Left lung (tissue), 10 donors: ENCODE results near the gene TMEM132E. TPM values are rescaled to one million over a fixed set of nuclear protein-coding genes. Genes with fewer than 3 reads are reported as not detected.
A peak's percentile ranks its signal among the peaks of the same experiment; 100 is the strongest.

Experiments
- ATAC-seq: fragments of 200-7000 bp; cut with Tn5 transposase; one replicate; pipeline ENCODE4 v1.9.1; 2020; ENCODE audit warnings: moderate library complexity
- DNase-seq, 4 donors: peaks; one replicate each; pipeline ENCODE4 v3.0.0-alpha.2; 2013 to 2020
- H3K27ac ChIP-seq, 2 donors: fragments of 200-600 bp; sonication (generic) in 1 of 2; one replicate each; pipeline versions ENCODE4 v1.5.0 to v1.8.0; 2020 to 2021
- H3K27me3 ChIP-seq, 2 donors: fragments of 200-600 bp; sonication (generic) in 1 of 2; one replicate each; pipeline versions ENCODE4 v1.5.0 to v1.8.0; 2020 to 2021
- H3K36me3 ChIP-seq, 2 donors: fragments of 200-600 bp; sonication (generic) in 1 of 2; one replicate each; pipeline versions ENCODE4 v1.5.0 to v1.8.0; 2020 to 2021
- H3K4me1 ChIP-seq, 2 donors: fragments of 200-600 bp; one replicate each; pipeline ENCODE4 v1.8.0; 2021
- H3K4me3 ChIP-seq, 2 donors: fragments of 200-600 bp; sonication (generic) in 1 of 2; one replicate each; pipeline versions ENCODE4 v1.5.0 to v1.8.0; 2020 to 2021; ENCODE audit warnings: mild to moderate bottlenecking in 1 of 2
- H3K9me3 ChIP-seq, 2 donors: fragments of 200-600 bp; sonication (generic) in 1 of 2; one replicate each; pipeline versions ENCODE4 v1.5.0 to v1.8.0; 2020 to 2021
- CTCF ChIP-seq, 2 donors: fragments of 200-600 bp; sonication (generic) in 1 of 2; IDR thresholded peaks; one replicate each; pipeline versions ENCODE4 v1.5.0 to v1.8.0; 2021; ENCODE audit warnings: antibody characterized with exemption in 2 of 2
- intact Hi-C, 2 donors: fragments of 100-400 bp; cut with DNase I; formaldehyde crosslinking; loops; one replicate each; pipeline versions ENCODE4 v1.11.2 to v1.14.2; 2022
- polyA plus RNA-seq, 6 donors: library from polyadenylated mRNA; unstranded; fragments of 120-200 nt; gene quantifications; one replicate each; pipeline ENCODE4 v1.2.1, GENCODE V29; 2013; ENCODE audit not compliant: insufficient read length in 6 of 6
- total RNA-seq, 2 donors: library from RNA; stranded (reverse); fragmentation: NEBNext Ultra II Directional; extraction: Animal tissue kit (Norgen Biotek cat#: 25700); gene quantifications; one replicate each; pipeline ENCODE4 v1.2.1, GENCODE V29; 2021
- donor health status: DM: no; HTN: yes; CAD: no.
- donor health status: DM: no; HTN: no; CAD: no.

Gene TMEM132E
- total and polyA plus RNA-seq, 8 donors: 0.08 to 0.32 (median 0.14) TPM

- no peak for TF ChIP-seq CTCF (IDR thresholded peaks at IDR 0.05)
- no peaks in the 10 kb centered on the region for H3K4me1 ChIP-seq
- H3K9me3 ChIP-seq: no peaks in the 10 kb centered on the region
- peaks cover 2 to 90% of the 10 kb centered on the region in 2 donors for H3K27me3 ChIP-seq
- DNase-seq: peak in 1 of 4 donors; percentile 21
- H3K4me3 ChIP-seq: no peak overlapping the region
- ATAC-seq: no peak
- intact Hi-C loops: loop anchor here in 1 of 2 donors (10.0 kb wide), 1 partner anchor 79 kb away; no protein-coding TSS in a partner anchor
- no peak overlapping the region for H3K27ac ChIP-seq
- H3K36me3 ChIP-seq: no peaks in the 10 kb centered on the region
Measured at GRCh38 chr17:34613064-34614019, 34.0 kb downstream of the TMEM132E start.

- Histone ChIP-seq H3K36me3 (no peaks in the 10 kb centered on the region), H3K4me1 (no peaks in the 10 kb centered on the region), H3K4me3 (no peak overlapping the region), H3K27ac (no peak overlapping the region), H3K9me3 (no peaks in the 10 kb centered on the region), H3K27me3 (peaks cover 0 to 90% of the 10 kb centered on the region in 2 donors)
- DNase-seq: no peak
- no peak for ATAC-seq
- intact Hi-C loops: loop anchor here in 1 of 2 donors (10.0 kb wide), 1 partner anchor 80 kb away; no protein-coding TSS in a partner anchor
- TF ChIP-seq CTCF (IDR thresholded peaks at IDR 0.05): no peak
Measured at GRCh38 chr17:34614698-34615097, 35.3 kb downstream of the TMEM132E start.

- TF ChIP-seq CTCF (IDR thresholded peaks at IDR 0.05): no peak
- Histone ChIP-seq H3K4me1 (no peaks in the 10 kb centered on the region), H3K27ac (no peak overlapping the region), H3K27me3 (peaks cover 0 to 90% of the 10 kb centered on the region in 2 donors), H3K9me3 (no peaks in the 10 kb centered on the region), H3K36me3 (no peaks in the 10 kb centered on the region), H3K4me3 (no peak overlapping the region)
- no peak for ATAC-seq
- intact Hi-C loops: loop anchor here in 1 of 2 donors (10.0 kb wide), 1 partner anchor 81 kb away; no protein-coding TSS in a partner anchor
- DNase-seq: no peak
Measured at GRCh38 chr17:34615326-34615725, 35.9 kb downstream of the TMEM132E start.

GRCh38 chr17:34616148-34616547 lies 36.8 kb downstream of the TMEM132E start:
- Histone ChIP-seq H3K27me3 (peaks cover 0 to 89% of the 10 kb centered on the region in 2 donors), H3K9me3 (no peaks in the 10 kb centered on the region), H3K27ac (no peak overlapping the region), H3K4me1 (no peaks in the 10 kb centered on the region), H3K36me3 (no peaks in the 10 kb centered on the region), H3K4me3 (no peak overlapping the region)
- DNase-seq: peak in 1 of 4 donors; percentile 16
- ATAC-seq: no peak
- no peak for TF ChIP-seq CTCF (IDR thresholded peaks at IDR 0.05)
- intact Hi-C loops: loop anchor here in 1 of 2 donors (10.0 kb wide), 1 partner anchor 81 kb away; no protein-coding TSS in a partner anchor

- no peak overlapping the region for H3K27ac ChIP-seq
- H3K4me1 ChIP-seq: no peaks in the 10 kb centered on the region
- DNase-seq (no peak), ATAC-seq (no peak)
- H3K9me3 ChIP-seq: no peaks in the 10 kb centered on the region
- intact Hi-C loops: loop anchor here in 1 of 2 donors (10.0 kb wide), 1 partner anchor 83 kb away; no protein-coding TSS in a partner anchor
- no peak overlapping the region for H3K4me3 ChIP-seq
- H3K36me3 ChIP-seq: no peaks in the 10 kb centered on the region
- H3K27me3 ChIP-seq: peaks cover 0 to 87% of the 10 kb centered on the region in 2 donors
- TF ChIP-seq CTCF (IDR thresholded peaks at IDR 0.05): no peak
Measured at GRCh38 chr17:34617398-34617797, 38.0 kb downstream of the TMEM132E start.
